HG02885 (cell line): ENCODE measurements around the gene WFS1.

Experiments used
- ATAC-seq: cut with Tn5 transposase; IDR thresholded peaks from one replicate; pipeline ENCODE4 v1.9.1; 2021; ENCODE audit warnings: mild to moderate bottlenecking; ENCODE audit not compliant: unreplicated experiment, poor library complexity

The WFS1 gene

DNA sequence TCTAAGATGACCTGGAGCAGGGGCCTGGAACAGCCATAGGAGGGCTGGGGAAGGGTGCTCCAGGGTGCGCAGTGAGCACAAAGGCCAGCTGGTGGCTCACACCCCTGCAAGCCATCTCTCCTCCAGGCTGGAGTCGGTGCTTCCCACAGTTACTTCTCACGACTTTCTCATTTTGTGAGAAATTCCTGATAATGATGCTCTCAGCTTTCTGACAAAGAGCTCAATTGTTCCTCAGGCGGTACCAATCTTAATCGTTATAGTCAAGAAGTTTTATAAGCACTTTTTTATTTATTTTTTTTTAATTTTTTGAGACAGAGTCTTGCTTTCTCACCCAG lies 11.7 kb upstream of the WFS1 start:
- ATAC-seq = no peak

DNA sequence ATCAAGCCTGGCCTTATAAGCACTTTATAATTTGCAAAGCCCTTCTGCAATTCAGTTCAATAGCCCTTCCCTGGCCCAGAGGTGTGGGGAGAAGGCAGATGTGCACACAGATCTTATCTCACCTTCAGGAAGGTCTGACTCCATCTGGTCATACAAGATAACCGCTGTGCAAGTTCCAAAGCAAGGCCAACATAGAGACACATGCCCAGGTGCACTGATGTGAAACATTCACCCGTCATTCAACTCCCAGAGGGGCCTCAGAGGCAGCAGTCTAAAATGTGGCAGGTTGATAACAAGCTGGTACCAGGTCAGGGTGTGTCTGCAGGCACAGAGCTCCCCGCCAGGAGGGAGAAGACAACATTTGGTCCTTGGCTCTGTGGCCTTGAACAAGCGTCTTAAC lies 10.9 kb upstream of the WFS1 start:
- ATAC-seq = no peak

DNA sequence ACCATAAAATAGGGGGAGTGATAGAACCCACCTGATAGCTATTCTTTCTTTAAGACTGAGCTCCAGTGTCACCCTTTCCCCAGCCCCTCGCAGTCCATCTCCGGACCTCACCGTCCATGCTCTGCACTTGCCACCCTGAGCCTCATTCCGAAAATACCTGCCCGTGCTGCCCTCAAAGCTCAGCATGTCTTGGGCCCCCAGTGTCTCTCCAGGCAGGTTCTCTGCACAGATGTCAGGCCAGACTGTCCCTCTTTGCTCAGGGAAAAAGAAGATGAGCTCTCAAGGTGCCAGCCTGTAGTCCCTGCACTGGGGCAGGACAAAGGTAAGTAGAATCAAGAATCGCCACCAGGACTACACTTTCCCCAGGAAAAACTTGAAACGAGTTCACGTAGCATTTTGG lies 9.8 kb upstream of the WFS1 start:
- ATAC-seq = no peak

DNA sequence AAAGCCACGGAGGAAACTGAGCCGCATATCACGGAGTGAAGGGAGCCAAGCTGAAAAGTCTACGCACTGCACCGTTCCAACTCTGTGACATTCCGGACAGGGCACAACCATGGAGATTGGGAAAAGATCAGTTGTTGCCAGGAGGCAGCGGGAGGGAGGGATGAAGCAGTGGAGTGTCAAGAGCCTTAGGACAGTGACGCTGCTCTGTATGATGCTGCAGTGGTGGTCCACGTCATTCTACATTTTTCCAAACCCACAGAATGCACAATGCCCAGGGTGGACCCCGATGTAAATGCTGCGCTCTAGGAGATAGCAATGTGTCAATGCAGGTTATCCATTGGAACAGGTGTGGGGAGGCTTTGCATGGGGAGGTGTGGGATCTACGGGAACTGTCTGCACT lies 7.5 kb upstream of the WFS1 start:
- no peak for ATAC-seq

DNA sequence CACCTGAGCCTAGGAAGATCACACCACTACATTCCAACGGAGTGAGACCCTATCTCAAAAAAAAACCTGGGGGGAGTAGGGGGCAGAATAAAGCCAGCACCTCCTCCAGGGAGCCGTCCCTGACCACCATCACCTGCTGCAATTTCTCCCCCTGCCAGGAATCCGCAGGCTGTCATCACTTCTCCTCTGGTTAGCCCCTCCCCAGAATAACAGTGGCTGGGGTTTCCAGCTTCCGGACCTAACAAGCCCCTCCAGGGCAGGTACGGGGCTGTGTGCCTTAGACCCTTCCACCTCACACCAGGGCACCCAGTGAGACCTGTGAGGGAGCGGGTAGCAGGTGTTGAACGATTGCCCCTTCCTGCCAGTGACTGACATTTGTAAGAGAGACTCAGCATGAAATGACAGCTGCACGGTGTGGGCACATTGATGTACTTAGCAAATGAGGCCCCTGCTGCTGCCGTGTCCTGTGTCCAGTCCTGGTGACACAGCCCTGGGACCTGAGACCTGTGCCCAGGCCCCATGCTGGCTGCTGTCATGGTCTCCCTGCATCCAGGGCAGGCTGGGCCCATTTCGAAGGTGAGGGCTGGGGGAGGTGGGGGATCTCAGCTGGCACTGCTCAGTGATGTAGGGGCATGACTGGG lies 6.7 kb upstream of the WFS1 start:
- ATAC-seq = no peak

DNA sequence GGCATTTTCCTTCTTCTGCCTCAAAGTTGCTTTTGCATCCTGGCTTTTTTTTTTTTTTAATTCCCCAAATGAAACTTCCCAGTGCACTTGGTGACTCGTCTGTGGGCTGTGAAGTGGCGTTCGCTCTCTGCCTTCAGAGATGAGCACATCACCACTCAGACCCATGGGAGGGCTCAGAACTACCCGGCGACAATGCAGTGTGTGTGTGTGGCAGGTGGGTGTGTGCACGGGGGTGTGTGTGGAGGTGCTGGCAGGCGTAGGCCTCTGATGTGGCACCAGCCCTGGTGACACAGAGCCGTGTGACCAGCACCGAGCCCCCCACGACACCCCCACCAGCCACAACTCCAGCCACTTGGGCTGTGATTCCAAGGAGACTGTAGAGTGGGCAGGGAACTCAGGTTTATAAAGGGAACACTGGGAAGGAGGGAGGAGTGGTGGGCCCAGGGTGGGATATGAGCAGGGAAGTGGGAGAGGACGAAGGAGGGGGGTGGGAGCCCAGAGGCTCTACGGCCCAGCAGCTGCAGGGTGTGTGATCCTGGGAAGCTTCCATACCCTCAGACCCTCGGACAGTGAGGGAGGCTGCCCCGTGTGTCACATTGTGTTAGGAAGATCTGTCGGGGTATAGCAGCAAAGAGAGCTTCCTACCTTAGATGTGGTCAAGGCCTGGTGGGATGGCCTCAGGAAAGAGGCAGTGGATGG lies 6.0 kb upstream of the WFS1 start:
- no peak for ATAC-seq

- ATAC-seq = no peak
These were observed 5.5 kb upstream of the WFS1 start for GRCh38 chr4:6264225-6264540.

GRCh38 chr4:6265546-6265945 lies 4.1 kb upstream of the WFS1 start:
- ATAC-seq = no peak

- no peak for ATAC-seq
These were observed 2.1 kb upstream of the WFS1 start for GRCh38 chr4:6267573-6267972.

- ATAC-seq = peak; percentile 12
These were observed 717 bp upstream of the WFS1 start for GRCh38 chr4:6268650-6269615.

- no peak for ATAC-seq
These were observed 1.0 kb downstream of the WFS1 start for GRCh38 chr4:6270636-6271121.

DNA sequence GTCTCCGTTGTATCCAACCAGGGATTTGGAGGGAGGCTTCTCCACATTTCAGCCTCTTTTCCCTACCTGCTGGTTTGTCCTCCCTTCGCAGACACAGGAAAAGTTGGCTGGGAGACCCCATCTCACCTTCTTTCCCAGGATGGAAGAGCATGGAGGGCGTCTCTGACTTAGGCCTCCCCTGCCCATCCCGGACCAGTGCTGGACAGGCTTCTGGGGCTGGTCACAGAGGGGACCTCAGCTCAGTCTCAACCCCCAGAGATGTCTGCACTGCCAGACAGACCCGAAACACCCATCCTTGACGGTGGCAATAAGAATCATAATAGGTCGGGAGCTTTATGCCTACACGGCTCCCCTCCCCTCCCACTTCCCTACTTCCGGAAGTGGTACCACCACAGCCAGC lies 1.6 kb downstream of the WFS1 start:
- ATAC-seq = no peak

- no peak for ATAC-seq
These were observed 2.2 kb downstream of the WFS1 start for GRCh38 chr4:6271701-6272465.

- ATAC-seq = no peak
These were observed 3.4 kb downstream of the WFS1 start for GRCh38 chr4:6272863-6273660.

DNA sequence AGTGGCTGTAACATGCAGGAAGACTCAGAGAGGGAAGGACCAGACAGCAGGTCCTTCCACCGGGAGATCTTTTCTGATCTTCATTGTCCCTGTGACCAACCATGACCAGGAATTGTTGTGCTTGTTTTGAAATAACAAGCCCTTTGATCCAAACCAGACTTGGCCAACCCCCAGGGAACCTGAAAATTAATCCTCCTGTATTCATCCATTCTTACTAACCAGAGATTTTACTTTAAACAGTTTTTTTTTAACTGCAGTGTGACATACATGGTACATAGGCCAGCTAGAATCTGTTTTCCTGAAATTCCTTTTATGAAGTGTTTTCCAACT lies 4.0 kb downstream of the WFS1 start:
- ATAC-seq = no peak

- ATAC-seq = no peak
These were observed 5.7 kb downstream of the WFS1 start for GRCh38 chr4:6275351-6275750.

DNA sequence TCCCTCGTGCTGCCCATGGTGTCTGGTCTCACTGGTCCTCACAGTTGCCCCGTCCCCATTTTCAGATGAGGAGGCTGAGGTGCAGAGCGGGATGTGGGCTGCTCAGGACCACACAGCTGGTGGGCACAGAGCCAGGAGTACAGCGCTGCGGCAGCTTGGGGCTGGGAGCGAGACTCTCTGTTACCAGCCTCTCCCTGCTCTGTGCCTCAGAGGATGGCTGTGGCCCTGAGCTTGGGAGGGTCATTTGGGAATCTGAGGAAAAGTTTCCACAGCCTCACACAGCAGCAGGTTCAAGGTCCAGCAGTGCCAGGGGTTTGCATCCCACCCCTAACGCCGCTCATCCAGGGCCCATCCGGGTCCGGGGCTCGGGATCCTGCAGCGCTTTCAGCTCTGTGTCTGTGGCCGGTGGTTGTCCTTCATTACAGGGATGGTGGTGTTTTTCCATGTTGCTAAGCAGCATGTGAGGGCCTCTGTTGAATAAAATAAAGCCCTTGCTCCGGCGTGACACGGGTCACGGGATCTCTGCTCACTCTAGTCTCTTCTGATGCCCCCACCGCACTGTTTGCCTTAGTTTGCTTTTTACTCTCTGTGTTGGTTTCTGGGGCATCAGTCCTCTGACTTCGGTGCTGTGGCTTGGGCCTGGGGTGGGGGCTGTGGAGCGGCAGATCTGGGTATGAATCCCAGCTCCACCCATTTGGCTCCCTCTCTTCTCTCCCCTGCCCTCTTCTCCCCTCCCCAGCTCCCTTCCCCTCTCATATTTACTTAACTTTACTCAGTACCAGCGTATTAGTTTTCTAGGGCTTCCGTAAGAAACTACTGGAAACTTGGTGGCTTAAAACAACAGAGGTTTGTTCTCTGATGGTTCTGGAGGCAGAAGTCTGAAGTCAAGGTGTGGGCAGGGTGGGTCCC lies 6.5 kb downstream of the WFS1 start:
- ATAC-seq = no peak

- no peak for ATAC-seq
These were observed 7.6 kb downstream of the WFS1 start for GRCh38 chr4:6277139-6277802.
